Prostate gland (tissue), 2 donors: Measurements from ENCODE around the gene GAL.

Source experiments
- CTCF ChIP-seq, 4 experiments: fragments of 200-600 bp in 2 of 4; fragments of 450-650 bp in 2 of 4; sonication (generic) in 2 of 4; IDR thresholded peaks; 1 replicate in 3 of 4; 2 replicates in 1 of 4; pipeline ENCODE4 v1.5.1; 2016 to 2019; ENCODE audit warnings: antibody characterized with exemption in 4 of 4, mild to moderate bottlenecking in 2 of 4, moderate library complexity in 2 of 4
- POLR2A ChIP-seq: fragments of 450-650 bp; IDR thresholded peaks from one replicate; pipeline ENCODE4 v1.6.1; 2016; ENCODE audit warnings: antibody characterized with exemption, mild to moderate bottlenecking
- POLR2AphosphoS5 ChIP-seq: sonication (generic); formaldehyde crosslinking; IDR thresholded peaks from one replicate; pipeline ENCODE4 v1.6.1; 2017; ENCODE audit warnings: antibody characterized with exemption

GRCh38 chr11:68724293-68724692, 39.9 kb downstream of the GAL start:
- no peak for TF ChIP-seq CTCF (IDR thresholded peaks at IDR 0.05)
- no peak for TF ChIP-seq POLR2A
- no peak for TF ChIP-seq POLR2AphosphoS5
